ENCODE measurements around the gene BICDL1. TPM values are rescaled to one million over a fixed set of nuclear protein-coding genes. Genes with fewer than 3 reads are reported as not detected.
"Not testable (repeated sequence)": the region's sequence is repeated elsewhere in the genome, so short reads cannot be mapped to it uniquely, and the experiment has no call there.

Gene BICDL1
- total and polyA plus RNA-seq, 2 experiments from 2014 or later = not detected

GRCh38 chr12:119964123-119964522 is 24.9 kb upstream of the BICDL1 start:
- Histone ChIP-seq H3K4me1 (ENCODE audit: insufficient read depth) (no peaks in the 10 kb centered on the region), H3K27me3 (replicated peaks; ENCODE audit: insufficient read depth) (peaks cover 3% of the 10 kb centered on the region), H3K4me3 (no peak overlapping the region), H3K9me2 (ENCODE audit: insufficient read depth) (no peaks in the 10 kb centered on the region), H3K27ac (no peak overlapping the region), H3F3A (ENCODE audit: insufficient read depth) (no peaks in the 10 kb centered on the region), H3K9me3 (ENCODE audit: low read depth) (no peaks in the 10 kb centered on the region), H3K79me2 (ENCODE audit: insufficient read depth) (no peaks in the 10 kb centered on the region), H3K4me2 (ENCODE audit: unreplicated experiment) (no peak overlapping the region), H4K20me1 (ENCODE audit: insufficient read depth) (no peaks in the 10 kb centered on the region), H3K36me3 (ENCODE audit: low read depth) (no peaks in the 10 kb centered on the region), H2AFZ (no peak overlapping the region), H3K9ac (no peak overlapping the region)
- TF ChIP-seq EZH2 (IDR thresholded peaks at IDR 0.05; ENCODE audit: insufficient read depth, poor library complexity, severe bottlenecking) (no peak), EZH2phosphoT487 (IDR thresholded peaks at IDR 0.05; ENCODE audit: insufficient read depth, low read depth) (no peak)
- no peak for DNase-seq
- 22 to 26% methylated on average over 6 of the region's 6 CpGs for WGBS, 2 experiments (ENCODE audit: low coverage in 1 of 2, low lambda C conversion rate in 2 of 2, missing lambda C conversion rate in 2 of 2)
- in situ Hi-C loops (cut with MboI) = no loop called here

- in situ Hi-C loops (cut with MboI) = no loop called here
- DNase-seq = no peak
- Histone ChIP-seq H3K79me2 (ENCODE audit: insufficient read depth) (no peaks in the 10 kb centered on the region), H3K4me2 (ENCODE audit: unreplicated experiment) (no peak overlapping the region), H2AFZ (no peak overlapping the region), H3K4me1 (ENCODE audit: insufficient read depth) (no peaks in the 10 kb centered on the region), H3K9me3 (ENCODE audit: low read depth) (no peaks in the 10 kb centered on the region), H4K20me1 (ENCODE audit: insufficient read depth) (no peaks in the 10 kb centered on the region), H3K9me2 (ENCODE audit: insufficient read depth) (no peaks in the 10 kb centered on the region), H3K9ac (no peak overlapping the region), H3K4me3 (no peak overlapping the region), H3K36me3 (ENCODE audit: low read depth) (no peaks in the 10 kb centered on the region), H3K27me3 (replicated peaks; ENCODE audit: insufficient read depth) (peaks cover 3% of the 10 kb centered on the region), H3K27ac (no peak overlapping the region), H3F3A (ENCODE audit: insufficient read depth) (no peaks in the 10 kb centered on the region)
- TF ChIP-seq EZH2phosphoT487 (IDR thresholded peaks at IDR 0.05; ENCODE audit: insufficient read depth, low read depth) = no peak
- TF ChIP-seq EZH2 (IDR thresholded peaks at IDR 0.05; ENCODE audit: insufficient read depth, poor library complexity, severe bottlenecking) = no peak
- WGBS, 2 experiments (ENCODE audit: low coverage in 1 of 2, low lambda C conversion rate in 2 of 2, missing lambda C conversion rate in 2 of 2) = 64 to 65% methylated on average over 6 of the region's 6 CpGs
Observed at GRCh38 chr12:119964929-119965328, 24.1 kb upstream of the BICDL1 start.

GRCh38 chr12:119980242-119980641 is 8.8 kb upstream of the BICDL1 start:
- in situ Hi-C loops (cut with MboI) = no loop called here

GRCh38 chr12:119980702-119981101 is 8.3 kb upstream of the BICDL1 start:
- H3K79me2 ChIP-seq (ENCODE audit: insufficient read depth); H3K27ac ChIP-seq; H2AFZ ChIP-seq; H3F3A ChIP-seq (ENCODE audit: insufficient read depth); H3K9me3 ChIP-seq (ENCODE audit: low read depth); H3K4me3 ChIP-seq; DNase-seq; H3K4me2 ChIP-seq (ENCODE audit: unreplicated experiment); H4K20me1 ChIP-seq (ENCODE audit: insufficient read depth); H3K4me1 ChIP-seq (ENCODE audit: insufficient read depth); H3K9me2 ChIP-seq (ENCODE audit: insufficient read depth); in situ Hi-C loops (cut with MboI); H3K9ac ChIP-seq; H3K36me3 ChIP-seq (ENCODE audit: low read depth): not testable (repeated sequence)
- 45 to 51% methylated on average over 8 of the region's 8 CpGs for WGBS, 2 experiments (ENCODE audit: low coverage in 1 of 2, low lambda C conversion rate in 2 of 2, missing lambda C conversion rate in 2 of 2)
- H3K27me3 ChIP-seq (replicated peaks; ENCODE audit: insufficient read depth) = peaks cover 21% of the 10 kb centered on the region

More at GRCh38 chr12:119980242-119980641, 8.8 kb upstream of the BICDL1 start:
- Histone ChIP-seq H3K9me3 (ENCODE audit: low read depth) (no peaks in the 10 kb centered on the region), H3K9ac (no peak overlapping the region), H3K36me3 (ENCODE audit: low read depth) (no peaks in the 10 kb centered on the region), H3K4me2 (ENCODE audit: unreplicated experiment) (no peak overlapping the region), H3F3A (ENCODE audit: insufficient read depth) (no peaks in the 10 kb centered on the region), H3K27me3 (replicated peaks; ENCODE audit: insufficient read depth) (peaks cover 21% of the 10 kb centered on the region), H3K9me2 (ENCODE audit: insufficient read depth) (no peaks in the 10 kb centered on the region), H3K79me2 (ENCODE audit: insufficient read depth) (no peaks in the 10 kb centered on the region), H4K20me1 (ENCODE audit: insufficient read depth) (no peaks in the 10 kb centered on the region), H3K4me1 (ENCODE audit: insufficient read depth) (no peaks in the 10 kb centered on the region), H3K4me3 (no peak overlapping the region), H3K27ac (no peak overlapping the region), H2AFZ (no peak overlapping the region)
- TF ChIP-seq EZH2phosphoT487 (IDR thresholded peaks at IDR 0.05; ENCODE audit: insufficient read depth, low read depth) (no peak), EZH2 (IDR thresholded peaks at IDR 0.05; ENCODE audit: insufficient read depth, poor library complexity, severe bottlenecking) (no peak)
- WGBS, 2 experiments (ENCODE audit: low coverage in 1 of 2, low lambda C conversion rate in 2 of 2, missing lambda C conversion rate in 2 of 2) = 7 to 8% methylated on average over 1 of the region's 1 CpG
- DNase-seq = no peak

- TF ChIP-seq EZH2 (IDR thresholded peaks at IDR 0.05; ENCODE audit: insufficient read depth, poor library complexity, severe bottlenecking) (no peak), EZH2phosphoT487 (IDR thresholded peaks at IDR 0.05; ENCODE audit: insufficient read depth, low read depth) (no peak)
- Histone ChIP-seq H3K4me2 (ENCODE audit: unreplicated experiment) (peak overlapping the region; percentile 58), H2AFZ (peak overlapping the region; percentile 50), H3K9me3 (ENCODE audit: low read depth) (no peaks in the 10 kb centered on the region), H3K27ac (no peak overlapping the region), H3F3A (ENCODE audit: insufficient read depth) (0 out of 2 replicates have a peak, but pooled peaks cover 7% of the 10 kb centered on the region), H3K9me2 (ENCODE audit: insufficient read depth) (no peaks in the 10 kb centered on the region), H3K27me3 (replicated peaks; ENCODE audit: insufficient read depth) (peaks cover 54% of the 10 kb centered on the region), H3K9ac (no peak overlapping the region), H3K79me2 (ENCODE audit: insufficient read depth) (no peaks in the 10 kb centered on the region), H4K20me1 (ENCODE audit: insufficient read depth) (no peaks in the 10 kb centered on the region), H3K4me3 (peak overlapping the region; percentile 69), H3K4me1 (ENCODE audit: insufficient read depth) (no peaks in the 10 kb centered on the region), H3K36me3 (ENCODE audit: low read depth) (no peaks in the 10 kb centered on the region)
- WGBS, 2 experiments (ENCODE audit: low coverage in 1 of 2, low lambda C conversion rate in 2 of 2, missing lambda C conversion rate in 2 of 2) = 0 to 1% methylated on average over 3 to 39 of the region's 49 CpGs
- DNase-seq = peak; percentile 67
- in situ Hi-C loops (cut with MboI) = no loop called here
Observed at GRCh38 chr12:119989361-119989730, 310 bp downstream of the BICDL1 start.

Data from GM23248 (cell line).